ENCODE data around the gene FOXK1.

- TF ChIP-seq CTCF (IDR thresholded peaks at IDR 0.05) (no peak), EP300 (IDR thresholded peaks at IDR 0.05) (no peak), POLR2AphosphoS5 (IDR thresholded peaks at IDR 0.05) (no peak)
These were observed 22.4 kb upstream of the FOXK1 start for GRCh38 chr7:4659551-4660286.
